Measurements from ENCODE around the gene FAM13A.

Gene FAM13A

GRCh38 chr4:89000844-89001360 lies 56.1 kb downstream of the FAM13A start:
- no peaks in the 10 kb centered on the region for H3K27me3 ChIP-seq (ENCODE audit: control insufficient read depth in 3 of 3, insufficient read depth in 3 of 3, low read depth in 1 of 3, low read length in 3 of 3)
- peaks cover 0 to 5% of the 10 kb centered on the region in 2 donors for H3K36me3 ChIP-seq (replicated peaks in 1 of 2; ENCODE audit: control insufficient read depth in 2 of 2, insufficient read depth in 2 of 2, low read length in 2 of 2)
- no peak overlapping the region for H3K9ac ChIP-seq (ENCODE audit: low read depth, low read length, poor library complexity)
- no peak overlapping the region for H3K27ac ChIP-seq (replicated peaks; ENCODE audit: low read length)
- no peak overlapping the region for H3K4me3 ChIP-seq (ENCODE audit: low read length in 2 of 2)
- no CpG with 5 or more reads among the region's 3 CpGs for WGBS, 2 donors (ENCODE audit: extremely low coverage in 2 of 2, insufficient read length in 2 of 2, insufficient replicate concordance in 1 of 2)
- no peak overlapping the region for H2BK12ac ChIP-seq (ENCODE audit: low read length)
- no peaks in the 10 kb centered on the region for H3K79me1 ChIP-seq (ENCODE audit: low read depth, low read length)
- no peak for DNase-seq (ENCODE audit: low spot score)
- H2BK120ac ChIP-seq (ENCODE audit: low read depth, low read length): no peak overlapping the region
- H2AFZ ChIP-seq (ENCODE audit: low read length): no peak overlapping the region
- no peak overlapping the region for H2BK5ac ChIP-seq (ENCODE audit: low read length)
- no peak overlapping the region for H3K4ac ChIP-seq (ENCODE audit: low read length)
- no peak overlapping the region for H2BK15ac ChIP-seq (ENCODE audit: low read length)
- no peak overlapping the region for H4K8ac ChIP-seq (ENCODE audit: low read depth, low read length)
- no peak overlapping the region for H3K18ac ChIP-seq (ENCODE audit: low read length)
- no peak overlapping the region for H3K14ac ChIP-seq (ENCODE audit: low read length)
- no peak overlapping the region for H4K91ac ChIP-seq (ENCODE audit: low read depth, low read length, poor library complexity)
- H3K4me2 ChIP-seq (ENCODE audit: insufficient read depth, low read length, poor library complexity, severe bottlenecking): no peak overlapping the region
- H3K23ac ChIP-seq (ENCODE audit: low read depth, low read length, poor library complexity): no peak overlapping the region
- no peaks in the 10 kb centered on the region for H3K4me1 ChIP-seq (ENCODE audit: control insufficient read depth in 2 of 2, insufficient read depth in 1 of 2, low read depth in 1 of 2, low read length in 2 of 2)
- H2AK5ac ChIP-seq (ENCODE audit: low read depth, low read length): no peak overlapping the region
- no peaks in the 10 kb centered on the region for H3K9me3 ChIP-seq (replicated peaks in 1 of 2; ENCODE audit: control insufficient read depth in 2 of 2, insufficient read depth in 1 of 2, low read depth in 1 of 2, low read length in 2 of 2)

GRCh38 chr4:89000382-89000781 lies 56.6 kb downstream of the FAM13A start:
- no peak for DNase-seq (ENCODE audit: low spot score)
- Histone ChIP-seq H4K91ac (ENCODE audit: low read depth, low read length, poor library complexity) (no peak overlapping the region), H3K4me2 (ENCODE audit: insufficient read depth, low read length, poor library complexity, severe bottlenecking) (no peak overlapping the region), H3K18ac (ENCODE audit: low read length) (no peak overlapping the region), H3K23ac (ENCODE audit: low read depth, low read length, poor library complexity) (no peak overlapping the region), H3K4ac (ENCODE audit: low read length) (no peak overlapping the region), H3K4me3 (ENCODE audit: low read length in 2 of 2) (no peak overlapping the region), H3K79me1 (ENCODE audit: low read depth, low read length) (no peaks in the 10 kb centered on the region), H3K27me3 (ENCODE audit: control insufficient read depth in 3 of 3, insufficient read depth in 3 of 3, low read depth in 1 of 3, low read length in 3 of 3) (no peaks in the 10 kb centered on the region), H3K36me3 (replicated peaks in 1 of 2; ENCODE audit: control insufficient read depth in 2 of 2, insufficient read depth in 2 of 2, low read length in 2 of 2) (peaks cover 0 to 4% of the 10 kb centered on the region in 2 donors), H2BK12ac (ENCODE audit: low read length) (no peak overlapping the region), H3K9ac (ENCODE audit: low read depth, low read length, poor library complexity) (no peak overlapping the region), H4K8ac (ENCODE audit: low read depth, low read length) (no peak overlapping the region), H2BK5ac (ENCODE audit: low read length) (no peak overlapping the region), H3K27ac (replicated peaks; ENCODE audit: low read length) (no peak overlapping the region), H2AFZ (ENCODE audit: low read length) (no peak overlapping the region), H2BK120ac (ENCODE audit: low read depth, low read length) (no peak overlapping the region), H2AK5ac (ENCODE audit: low read depth, low read length) (no peak overlapping the region), H3K4me1 (ENCODE audit: control insufficient read depth in 2 of 2, insufficient read depth in 1 of 2, low read depth in 1 of 2, low read length in 2 of 2) (no peaks in the 10 kb centered on the region), H2BK15ac (ENCODE audit: low read length) (no peak overlapping the region), H3K14ac (ENCODE audit: low read length) (no peak overlapping the region), H3K9me3 (replicated peaks in 1 of 2; ENCODE audit: control insufficient read depth in 2 of 2, insufficient read depth in 1 of 2, low read depth in 1 of 2, low read length in 2 of 2) (no peaks in the 10 kb centered on the region)
- no CpG with 5 or more reads among the region's 1 CpG for WGBS, 2 donors (ENCODE audit: extremely low coverage in 2 of 2, insufficient read length in 2 of 2, insufficient replicate concordance in 1 of 2)

- no peak overlapping the region for H4K91ac ChIP-seq (ENCODE audit: low read depth, low read length, poor library complexity)
- no peak overlapping the region for H2AFZ ChIP-seq (ENCODE audit: low read length)
- H4K8ac ChIP-seq (ENCODE audit: low read depth, low read length): no peak overlapping the region
- H2BK120ac ChIP-seq (ENCODE audit: low read depth, low read length): no peak overlapping the region
- H3K79me1 ChIP-seq (ENCODE audit: low read depth, low read length): no peaks in the 10 kb centered on the region
- H3K27ac ChIP-seq (replicated peaks; ENCODE audit: low read length): no peak overlapping the region
- no peak for DNase-seq (ENCODE audit: low spot score)
- no peak overlapping the region for H2BK12ac ChIP-seq (ENCODE audit: low read length)
- H3K23ac ChIP-seq (ENCODE audit: low read depth, low read length, poor library complexity): no peak overlapping the region
- no peak overlapping the region for H3K4ac ChIP-seq (ENCODE audit: low read length)
- no peak overlapping the region for H3K4me2 ChIP-seq (ENCODE audit: insufficient read depth, low read length, poor library complexity, severe bottlenecking)
- WGBS, 2 donors (ENCODE audit: extremely low coverage in 2 of 2, insufficient read length in 2 of 2, insufficient replicate concordance in 1 of 2): no CpG with 5 or more reads among the region's 2 CpGs
- no peaks in the 10 kb centered on the region for H3K27me3 ChIP-seq (ENCODE audit: control insufficient read depth in 3 of 3, insufficient read depth in 3 of 3, low read depth in 1 of 3, low read length in 3 of 3)
- no peak overlapping the region for H3K14ac ChIP-seq (ENCODE audit: low read length)
- H2BK15ac ChIP-seq (ENCODE audit: low read length): no peak overlapping the region
- no peaks in the 10 kb centered on the region for H3K4me1 ChIP-seq (ENCODE audit: control insufficient read depth in 2 of 2, insufficient read depth in 1 of 2, low read depth in 1 of 2, low read length in 2 of 2)
- no peak overlapping the region for H2AK5ac ChIP-seq (ENCODE audit: low read depth, low read length)
- H3K36me3 ChIP-seq (replicated peaks in 1 of 2; ENCODE audit: control insufficient read depth in 2 of 2, insufficient read depth in 2 of 2, low read length in 2 of 2): peaks cover 0 to 4% of the 10 kb centered on the region in 2 donors
- no peak overlapping the region for H3K18ac ChIP-seq (ENCODE audit: low read length)
- H3K9me3 ChIP-seq (replicated peaks in 1 of 2; ENCODE audit: control insufficient read depth in 2 of 2, insufficient read depth in 1 of 2, low read depth in 1 of 2, low read length in 2 of 2): no peaks in the 10 kb centered on the region
- H2BK5ac ChIP-seq (ENCODE audit: low read length): no peak overlapping the region
- H3K4me3 ChIP-seq (ENCODE audit: low read length in 2 of 2): no peak overlapping the region
- no peak overlapping the region for H3K9ac ChIP-seq (ENCODE audit: low read depth, low read length, poor library complexity)
Measured at GRCh38 chr4:88999392-88999930, 57.5 kb downstream of the FAM13A start.

DNA sequence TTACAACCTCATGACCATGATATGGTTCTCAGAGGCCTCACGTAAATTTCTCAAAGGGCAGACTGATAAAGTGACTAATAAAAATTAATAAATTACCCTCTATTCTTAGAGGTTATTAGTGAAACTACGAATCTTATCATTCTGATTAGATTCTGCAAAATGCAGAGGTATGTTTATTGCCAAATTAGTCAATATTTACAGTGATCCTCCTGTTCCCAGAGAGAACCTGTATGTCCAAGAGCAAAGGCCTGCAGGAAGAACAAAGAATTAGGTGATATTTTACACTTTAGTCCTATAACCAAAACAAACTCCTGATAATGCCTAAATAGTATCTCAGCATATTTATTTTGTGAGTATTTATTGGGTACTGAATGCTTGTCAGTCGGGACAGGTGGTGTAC lies 58.1 kb downstream of the FAM13A start:
- H3K4me3 ChIP-seq (ENCODE audit: low read length in 2 of 2): no peak overlapping the region
- no peaks in the 10 kb centered on the region for H3K27me3 ChIP-seq (ENCODE audit: control insufficient read depth in 3 of 3, insufficient read depth in 3 of 3, low read depth in 1 of 3, low read length in 3 of 3)
- no peak overlapping the region for H2AK5ac ChIP-seq (ENCODE audit: low read depth, low read length)
- no peak overlapping the region for H2AFZ ChIP-seq (ENCODE audit: low read length)
- H2BK12ac ChIP-seq (ENCODE audit: low read length): no peak overlapping the region
- H2BK120ac ChIP-seq (ENCODE audit: low read depth, low read length): no peak overlapping the region
- H3K9me3 ChIP-seq (replicated peaks in 1 of 2; ENCODE audit: control insufficient read depth in 2 of 2, insufficient read depth in 1 of 2, low read depth in 1 of 2, low read length in 2 of 2): no peaks in the 10 kb centered on the region
- H3K4me2 ChIP-seq (ENCODE audit: insufficient read depth, low read length, poor library complexity, severe bottlenecking): no peak overlapping the region
- no peak overlapping the region for H2BK15ac ChIP-seq (ENCODE audit: low read length)
- H4K8ac ChIP-seq (ENCODE audit: low read depth, low read length): no peak overlapping the region
- no peak overlapping the region for H3K27ac ChIP-seq (replicated peaks; ENCODE audit: low read length)
- no peak overlapping the region for H2BK5ac ChIP-seq (ENCODE audit: low read length)
- WGBS, 2 donors (ENCODE audit: extremely low coverage in 2 of 2, insufficient read length in 2 of 2, insufficient replicate concordance in 1 of 2): no CpG with 5 or more reads among the region's 3 CpGs
- H3K23ac ChIP-seq (ENCODE audit: low read depth, low read length, poor library complexity): no peak overlapping the region
- H3K79me1 ChIP-seq (ENCODE audit: low read depth, low read length): no peaks in the 10 kb centered on the region
- H4K91ac ChIP-seq (ENCODE audit: low read depth, low read length, poor library complexity): no peak overlapping the region
- no peak overlapping the region for H3K9ac ChIP-seq (ENCODE audit: low read depth, low read length, poor library complexity)
- H3K18ac ChIP-seq (ENCODE audit: low read length): no peak overlapping the region
- no peak overlapping the region for H3K4ac ChIP-seq (ENCODE audit: low read length)
- H3K14ac ChIP-seq (ENCODE audit: low read length): no peak overlapping the region
- no peak for DNase-seq (ENCODE audit: low spot score)
- H3K36me3 ChIP-seq (replicated peaks in 1 of 2; ENCODE audit: control insufficient read depth in 2 of 2, insufficient read depth in 2 of 2, low read length in 2 of 2): peaks cover 0 to 4% of the 10 kb centered on the region in 2 donors
- H3K4me1 ChIP-seq (ENCODE audit: control insufficient read depth in 2 of 2, insufficient read depth in 1 of 2, low read depth in 1 of 2, low read length in 2 of 2): no peaks in the 10 kb centered on the region
